Measurements from ENCODE around the gene PTPN22. TPM values are rescaled to one million over a fixed set of nuclear protein-coding genes. Genes with fewer than 3 reads are reported as not detected.

Gene PTPN22
- total RNA-seq, 1 donor from 2014 or later = 0.82 TPM

GRCh38 chr1:113804421-113805255 lies 66.9 kb downstream of the PTPN22 start:
- FAIRE-seq = no peak
- DNase-seq (ENCODE audit: low spot score in 2 of 2) = no peak

- DNase-seq (ENCODE audit: low spot score in 2 of 2) (no peak), FAIRE-seq (no peak)
Measured at GRCh38 chr1:113802367-113803007, 69.0 kb downstream of the PTPN22 start.

- FAIRE-seq = no peak
- DNase-seq (ENCODE audit: low spot score in 2 of 2) = no peak
Measured at GRCh38 chr1:113800487-113800886, 71.0 kb downstream of the PTPN22 start.

GRCh38 chr1:113797472-113797871 lies 74.0 kb downstream of the PTPN22 start:
- no peak for DNase-seq (ENCODE audit: low spot score in 2 of 2)
- no peak for FAIRE-seq

- DNase-seq (ENCODE audit: low spot score in 2 of 2) (no peak), FAIRE-seq (no peak)
Measured at GRCh38 chr1:113793878-113794834, 77.4 kb downstream of the PTPN22 start.

DNA sequence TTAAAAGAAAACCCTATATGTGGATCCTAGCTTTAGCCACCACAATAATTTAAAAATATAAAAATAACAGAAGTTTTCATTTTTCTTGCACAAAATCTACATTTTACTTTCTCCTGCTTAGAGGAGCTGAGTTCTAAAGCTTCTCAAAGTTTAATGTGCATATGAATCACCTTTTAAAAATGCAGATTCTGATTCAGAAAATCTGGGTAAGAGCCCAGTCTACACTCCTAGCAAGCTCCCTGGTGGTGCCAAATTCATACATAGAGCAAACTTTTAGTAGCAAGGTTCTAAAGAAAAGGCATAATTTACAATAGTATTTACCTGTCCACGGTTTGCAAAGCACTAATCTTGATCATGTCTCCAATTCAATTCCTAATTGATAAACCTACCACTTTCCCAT lies 78.5 kb downstream of the PTPN22 start:
- DNase-seq (ENCODE audit: low spot score in 2 of 2) = no peak
- FAIRE-seq = no peak

GRCh38 chr1:113792471-113792870 lies 79.0 kb downstream of the PTPN22 start:
- FAIRE-seq (no peak), DNase-seq (ENCODE audit: low spot score in 2 of 2) (no peak)

DNA sequence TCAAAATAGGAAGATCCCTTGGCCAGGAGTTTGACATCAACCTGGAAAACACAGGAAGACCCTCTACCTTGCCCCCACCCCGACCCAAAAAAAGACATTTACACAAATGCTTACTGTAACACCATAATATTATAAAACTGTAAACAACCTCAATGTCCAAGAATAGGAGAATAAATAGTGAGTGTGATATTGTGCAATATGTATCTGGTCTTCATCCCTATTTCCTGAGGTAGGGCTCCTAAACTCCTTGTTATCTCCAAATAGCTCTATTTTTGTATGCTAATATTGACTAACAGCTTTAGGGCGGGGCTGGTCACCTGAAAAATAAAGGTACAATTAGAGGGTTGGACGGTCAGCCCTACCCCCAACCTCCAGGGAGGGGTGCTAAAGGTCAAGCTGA lies 82.7 kb downstream of the PTPN22 start:
- FAIRE-seq = no peak
- DNase-seq (ENCODE audit: low spot score in 2 of 2) = no peak

DNA sequence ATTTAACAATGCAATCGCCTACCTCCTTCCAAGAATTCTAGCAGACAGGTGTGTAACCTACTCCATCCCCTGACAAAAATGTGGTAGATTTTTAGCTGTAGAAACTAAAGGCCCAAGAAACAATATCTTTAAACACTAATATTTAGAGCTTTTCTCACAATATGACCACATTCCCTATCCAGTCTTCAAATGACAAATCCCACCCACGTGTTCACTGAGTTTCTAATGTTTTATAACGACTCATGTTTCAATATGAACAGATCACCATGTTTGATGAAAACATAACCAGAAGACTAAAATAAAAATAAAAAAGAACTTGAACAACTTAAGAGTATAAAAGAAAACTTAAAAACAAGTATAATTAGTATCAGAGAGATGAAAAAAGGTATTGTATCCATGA lies 83.8 kb downstream of the PTPN22 start:
- FAIRE-seq = no peak
- no peak for DNase-seq (ENCODE audit: low spot score in 2 of 2)

GRCh38 chr1:113786069-113786468 lies 85.4 kb downstream of the PTPN22 start:
- no peak for FAIRE-seq
- no peak for DNase-seq (ENCODE audit: low spot score in 2 of 2)

DNA sequence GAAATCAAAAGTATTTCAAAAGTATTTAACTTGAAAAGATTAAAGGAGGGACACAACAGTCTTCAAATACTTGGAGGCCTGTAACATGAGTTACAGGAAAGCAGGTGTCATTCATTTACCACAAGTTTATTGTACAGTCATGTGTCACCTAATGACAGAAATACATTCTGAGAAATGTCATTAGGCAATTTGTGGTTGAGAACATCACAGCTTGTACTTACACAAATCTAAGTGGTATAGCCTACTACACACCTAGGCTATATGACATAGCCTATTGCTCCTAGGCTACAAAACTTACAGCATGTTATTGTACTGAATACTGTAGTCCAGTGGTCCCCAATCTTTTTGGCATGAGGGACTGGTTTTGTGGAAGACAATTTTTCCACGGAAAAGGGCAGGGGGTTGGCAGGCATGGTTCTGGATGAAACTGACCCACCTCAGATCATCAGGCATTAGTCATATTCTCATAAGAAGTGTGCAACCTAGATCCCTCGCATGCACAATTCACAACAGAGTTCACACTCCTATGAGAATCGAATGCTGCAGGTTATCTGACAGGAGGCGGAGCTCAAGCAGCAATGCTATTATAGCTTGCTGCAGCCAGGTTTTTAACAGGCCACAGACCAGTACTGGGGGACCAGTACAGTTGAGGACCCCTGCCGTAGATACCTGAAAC lies 87.3 kb downstream of the PTPN22 start:
- no peak for DNase-seq (ENCODE audit: low spot score in 2 of 2)
- no peak for FAIRE-seq

DNA sequence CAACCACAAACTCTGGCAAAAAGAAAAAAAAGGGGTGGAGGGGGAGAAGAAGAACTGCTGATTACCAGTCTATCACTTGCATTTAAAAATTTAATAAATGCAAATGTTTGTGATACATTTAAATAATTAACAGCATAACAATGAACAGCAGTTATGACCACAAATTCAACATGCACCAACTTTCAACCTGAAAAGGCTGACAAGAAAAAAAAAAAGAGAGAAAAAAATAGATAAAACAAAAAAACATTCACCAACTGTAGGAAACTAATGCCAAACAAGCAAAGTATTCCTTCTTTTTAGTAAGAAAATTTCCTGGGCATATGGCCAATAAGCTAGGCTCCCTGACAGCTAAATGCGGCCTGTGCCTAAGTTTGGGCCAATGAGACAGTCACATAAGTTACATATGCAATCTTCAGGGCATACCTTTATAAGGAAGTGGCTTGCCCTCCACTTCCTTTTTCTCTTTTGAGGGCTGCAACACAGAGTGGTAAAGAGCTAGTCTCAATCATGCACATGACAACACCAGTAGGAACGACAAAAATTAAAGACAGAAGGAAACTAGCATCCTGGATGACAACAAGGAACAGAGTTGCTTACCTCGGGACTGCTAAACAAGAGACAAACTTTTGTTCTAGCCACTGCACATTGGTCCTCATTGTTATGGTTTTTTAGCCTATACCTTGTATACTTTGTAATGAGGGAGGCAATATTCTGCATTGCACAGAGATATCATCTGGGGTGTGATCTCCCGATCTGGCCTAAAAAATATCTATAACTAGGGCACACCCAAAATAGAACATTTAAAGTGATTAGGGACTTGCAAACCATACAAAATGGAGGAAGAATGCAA lies 88.0 kb downstream of the PTPN22 start:
- peak in 1 of 2 donors; percentile 8 for DNase-seq (ENCODE audit: low spot score in 2 of 2)
- FAIRE-seq = no peak

GRCh38 chr1:113782406-113782805 lies 89.1 kb downstream of the PTPN22 start:
- FAIRE-seq (no peak), DNase-seq (ENCODE audit: low spot score in 2 of 2) (no peak)

GRCh38 chr1:113780374-113781146 lies 91.0 kb downstream of the PTPN22 start:
- no peak for DNase-seq (ENCODE audit: low spot score in 2 of 2)
- FAIRE-seq = no peak

- DNase-seq (ENCODE audit: low spot score in 2 of 2) = no peak
- no peak for FAIRE-seq
Measured at GRCh38 chr1:113779542-113779941, 92.0 kb downstream of the PTPN22 start.

DNA sequence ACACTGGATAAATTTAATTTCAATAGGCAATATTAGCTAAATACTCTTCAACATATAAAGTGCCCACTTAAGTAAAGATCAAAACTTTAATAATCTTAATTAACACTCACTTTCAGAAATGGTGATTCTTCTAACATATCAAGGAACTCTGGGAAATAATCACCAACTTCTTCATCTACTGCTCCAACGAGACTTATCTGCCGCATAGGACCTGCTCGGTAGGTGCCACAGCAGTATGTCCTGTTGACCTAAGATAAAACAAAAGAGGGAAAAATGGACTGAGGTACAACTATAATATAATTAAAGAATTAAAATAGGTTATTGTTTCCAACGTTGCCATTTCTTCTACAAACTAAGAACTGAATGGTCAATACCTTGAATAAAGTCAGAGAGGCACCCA lies 94.0 kb downstream of the PTPN22 start:
- DNase-seq (ENCODE audit: low spot score in 2 of 2) (no peak), FAIRE-seq (no peak)

- DNase-seq (ENCODE audit: low spot score in 2 of 2) (no peak), FAIRE-seq (no peak)
Measured at GRCh38 chr1:113770031-113770430, 101.5 kb downstream of the PTPN22 start.

DNA sequence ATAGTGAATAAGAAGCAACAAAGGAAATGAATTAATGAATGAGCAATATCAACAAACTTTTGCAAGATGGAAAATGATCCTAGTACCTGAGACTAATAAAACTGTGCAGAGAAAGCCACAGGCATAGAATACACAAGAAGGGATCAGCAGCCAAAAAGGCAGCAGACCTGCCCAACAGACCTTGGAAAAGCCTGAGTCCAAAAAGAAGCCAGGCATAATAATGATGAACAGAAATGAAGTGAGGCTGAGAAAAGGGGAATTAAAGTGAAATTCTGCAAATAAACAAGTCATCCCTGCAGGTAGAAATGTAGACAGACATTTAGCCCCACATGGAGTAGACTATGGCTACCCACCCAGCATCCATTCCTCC lies 101.9 kb downstream of the PTPN22 start:
- no peak for DNase-seq (ENCODE audit: low spot score in 2 of 2)
- no peak for FAIRE-seq
